GM19025 (cell line): ENCODE measurements around the gene ADAM29.
"Not testable (repeated sequence)": the region's sequence is repeated elsewhere in the genome, so short reads cannot be mapped to it uniquely, and the experiment has no call there.

Experiments
- ATAC-seq: cut with Tn5 transposase; IDR thresholded peaks from one replicate; pipeline ENCODE4 v1.9.1; 2021; ENCODE audit warnings: mild to moderate bottlenecking, low read depth, moderate library complexity; ENCODE audit not compliant: unreplicated experiment

Gene ADAM29

GRCh38 chr4:174918058-174918457 is at the start of gene ADAM29:
ADAM29 (plus strand) TSS chr4:174918358; CDS start chr4:174975526, 57,168 bp downstream.
- ATAC-seq, result no peak

- no peak for ATAC-seq
Observed at GRCh38 chr4:174869339-174869738, 48.8 kb upstream of the ADAM29 start.

- ATAC-seq, result no peak
Observed at GRCh38 chr4:174870311-174870710, 47.8 kb upstream of the ADAM29 start.

GRCh38 chr4:174871407-174871806 is 46.8 kb upstream of the ADAM29 start:
- no peak for ATAC-seq

- ATAC-seq, result not testable (repeated sequence)
Observed at GRCh38 chr4:174873146-174873545, 45.0 kb upstream of the ADAM29 start.

- no peak for ATAC-seq
Observed at GRCh38 chr4:174873931-174874330, 44.2 kb upstream of the ADAM29 start.

GRCh38 chr4:174874898-174875297 is 43.3 kb upstream of the ADAM29 start:
- ATAC-seq, result no peak

- no peak for ATAC-seq
Observed at GRCh38 chr4:174880001-174880400, 38.2 kb upstream of the ADAM29 start.

GRCh38 chr4:174882317-174882992 is 35.7 kb upstream of the ADAM29 start:
- ATAC-seq, result no peak

GRCh38 chr4:174907508-174907907 is 10.7 kb upstream of the ADAM29 start:
- no peak for ATAC-seq

- ATAC-seq, result peak; percentile 52
Observed at GRCh38 chr4:174910271-174910670, 7.9 kb upstream of the ADAM29 start.

GRCh38 chr4:174912919-174913543 is 5.1 kb upstream of the ADAM29 start:
- no peak for ATAC-seq

GRCh38 chr4:174919886-174920423 is 1.8 kb downstream of the ADAM29 start:
- no peak for ATAC-seq

- ATAC-seq, result no peak
Observed at GRCh38 chr4:174926958-174927357, 8.8 kb downstream of the ADAM29 start.

GRCh38 chr4:174928174-174928573 is 10.0 kb downstream of the ADAM29 start:
- ATAC-seq, result peak; percentile 67

GRCh38 chr4:174928575-174929253 is 10.6 kb downstream of the ADAM29 start:
- ATAC-seq, result peak; percentile 37

GRCh38 chr4:174929346-174929745 is 11.2 kb downstream of the ADAM29 start:
- ATAC-seq, result no peak

GRCh38 chr4:174930895-174931294 is 12.7 kb downstream of the ADAM29 start:
- no peak for ATAC-seq

- ATAC-seq, result no peak
Observed at GRCh38 chr4:174933083-174933482, 14.9 kb downstream of the ADAM29 start.

GRCh38 chr4:174934360-174934759 is 16.2 kb downstream of the ADAM29 start:
- ATAC-seq, result no peak

- ATAC-seq, result no peak
Observed at GRCh38 chr4:174935607-174936006, 17.4 kb downstream of the ADAM29 start.
